22Rv1 (cell line): Measurements from ENCODE around the gene ATP10A.

ENCODE experiments used
- H3K27ac ChIP-seq: fragments of 450-650 bp; 2 replicates; pipeline ENCODE4 v1.5.1; 2017
- ZFX ChIP-seq: fragments of 450-650 bp; IDR thresholded peaks from 2 replicates; pipeline ENCODE4 v1.6.1; 2017; ENCODE audit warnings: antibody characterized with exemption, borderline replicate concordance
- TF ChIP-seq, protein P1 (sequence below): fragments of 450-650 bp; IDR thresholded peaks from 2 replicates; pipeline ENCODE4 v1.5.1; 2017; ENCODE audit warnings: mild to moderate bottlenecking

Gene ATP10A

DNA sequence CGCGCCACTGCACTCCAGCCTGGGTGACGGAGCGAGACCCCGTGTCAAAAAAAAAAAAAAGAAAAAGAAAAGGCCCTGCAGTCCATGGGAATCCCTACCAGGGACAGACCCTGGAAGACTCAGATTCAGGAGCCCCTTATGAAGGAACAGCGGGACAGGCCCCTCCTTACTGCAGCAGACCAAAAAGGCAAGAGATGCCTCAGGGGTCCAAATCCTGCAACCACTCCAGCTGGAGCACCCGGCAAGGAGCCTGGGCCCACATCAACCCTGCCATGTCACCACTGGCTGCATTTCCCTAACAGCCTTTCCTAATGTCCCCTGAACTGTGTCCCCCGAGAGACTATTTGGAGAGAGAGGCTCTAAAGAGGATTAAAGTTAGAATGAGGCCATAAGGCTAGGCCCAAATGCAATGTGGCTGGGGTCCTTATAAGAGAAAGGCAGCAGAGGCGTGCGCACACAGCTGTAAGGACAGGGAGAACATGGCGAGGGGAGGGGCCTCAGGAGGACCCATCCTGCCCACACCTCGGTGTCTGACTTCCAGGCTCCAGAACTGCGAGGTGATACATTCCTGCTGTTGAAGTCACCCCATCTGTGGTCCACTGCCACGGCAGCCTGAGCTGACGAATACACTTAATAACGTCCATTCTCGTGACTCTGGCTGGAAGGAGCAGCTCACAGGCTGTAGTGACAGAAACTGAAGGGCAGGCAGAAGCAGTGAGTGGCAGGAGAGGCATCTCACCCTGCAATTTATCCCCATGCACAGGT is 78.1 kb downstream of the ATP10A start:
- no peak overlapping the region for H3K27ac ChIP-seq
- TF ChIP-seq, protein P1, sequence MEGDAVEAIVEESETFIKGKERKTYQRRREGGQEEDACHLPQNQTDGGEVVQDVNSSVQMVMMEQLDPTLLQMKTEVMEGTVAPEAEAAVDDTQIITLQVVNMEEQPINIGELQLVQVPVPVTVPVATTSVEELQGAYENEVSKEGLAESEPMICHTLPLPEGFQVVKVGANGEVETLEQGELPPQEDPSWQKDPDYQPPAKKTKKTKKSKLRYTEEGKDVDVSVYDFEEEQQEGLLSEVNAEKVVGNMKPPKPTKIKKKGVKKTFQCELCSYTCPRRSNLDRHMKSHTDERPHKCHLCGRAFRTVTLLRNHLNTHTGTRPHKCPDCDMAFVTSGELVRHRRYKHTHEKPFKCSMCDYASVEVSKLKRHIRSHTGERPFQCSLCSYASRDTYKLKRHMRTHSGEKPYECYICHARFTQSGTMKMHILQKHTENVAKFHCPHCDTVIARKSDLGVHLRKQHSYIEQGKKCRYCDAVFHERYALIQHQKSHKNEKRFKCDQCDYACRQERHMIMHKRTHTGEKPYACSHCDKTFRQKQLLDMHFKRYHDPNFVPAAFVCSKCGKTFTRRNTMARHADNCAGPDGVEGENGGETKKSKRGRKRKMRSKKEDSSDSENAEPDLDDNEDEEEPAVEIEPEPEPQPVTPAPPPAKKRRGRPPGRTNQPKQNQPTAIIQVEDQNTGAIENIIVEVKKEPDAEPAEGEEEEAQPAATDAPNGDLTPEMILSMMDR: no peak
- no peak for TF ChIP-seq ZFX

DNA sequence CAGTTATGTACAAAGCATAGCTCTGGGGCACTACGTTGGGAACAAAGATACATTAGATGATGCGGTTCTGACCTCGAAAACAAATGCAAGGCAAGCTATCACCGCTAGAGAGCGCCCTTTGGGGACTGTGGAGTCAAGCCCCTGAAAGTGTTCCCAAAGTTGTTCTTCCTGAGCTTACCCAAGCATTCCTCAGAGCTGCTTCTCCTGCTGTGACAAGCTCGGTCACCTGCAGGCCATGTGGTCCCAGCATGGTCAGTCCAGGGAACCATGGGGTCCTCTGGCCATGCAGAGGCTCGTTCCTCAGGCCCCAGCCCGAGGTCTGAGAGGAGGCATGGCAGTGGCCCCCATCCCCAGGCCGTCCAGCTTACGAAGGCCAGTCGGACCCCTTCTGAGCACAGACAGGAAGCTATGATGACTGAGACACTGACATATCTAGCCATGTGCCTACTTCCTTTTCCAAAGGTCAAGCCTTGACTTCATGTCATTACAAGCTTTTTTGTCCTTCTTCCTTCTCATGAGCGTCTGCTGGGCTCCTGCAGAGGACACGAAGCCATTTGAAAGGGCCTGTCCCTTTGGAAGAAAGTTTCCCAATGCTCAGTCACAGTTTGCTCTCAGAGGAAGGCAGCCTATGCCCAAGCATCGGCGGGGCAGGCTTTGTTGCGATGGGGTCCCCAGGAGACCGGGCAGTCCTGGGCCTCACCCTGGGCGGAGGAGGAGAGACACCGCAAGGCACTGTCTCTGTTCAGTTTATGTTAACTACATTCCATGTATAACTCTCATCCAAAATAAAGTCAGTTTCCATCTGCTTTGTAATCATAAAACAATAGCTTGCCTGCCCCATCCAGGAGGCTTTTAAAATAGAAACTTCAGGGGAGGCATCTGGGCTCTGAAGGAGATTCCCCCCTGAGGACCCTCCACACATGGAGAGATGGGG is 79.3 kb downstream of the ATP10A start:
- TF ChIP-seq ZFX: no peak
- TF ChIP-seq, protein P1: peak; percentile 44
- no peak overlapping the region for H3K27ac ChIP-seq

DNA sequence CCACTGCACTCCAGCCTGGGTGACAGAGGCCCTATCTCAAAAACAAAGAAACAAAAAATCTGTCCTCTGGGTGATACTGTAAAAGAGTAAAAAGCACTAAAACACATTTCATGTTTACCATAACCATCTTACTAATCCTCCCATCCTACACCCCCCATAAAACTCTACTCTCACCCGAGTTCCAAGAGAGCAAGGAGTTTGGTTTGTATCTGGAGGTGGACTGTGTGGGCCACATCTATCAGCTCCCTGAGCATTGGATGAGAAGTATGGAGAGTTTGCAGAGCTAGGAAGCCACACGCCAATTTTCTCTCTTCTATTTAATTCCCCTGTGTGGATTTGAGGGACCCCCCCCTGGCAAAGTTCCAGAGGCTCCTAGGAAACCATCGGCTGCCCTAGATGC is 80.0 kb downstream of the ATP10A start:
- no peak for TF ChIP-seq ZFX
- TF ChIP-seq, protein P1: no peak

DNA sequence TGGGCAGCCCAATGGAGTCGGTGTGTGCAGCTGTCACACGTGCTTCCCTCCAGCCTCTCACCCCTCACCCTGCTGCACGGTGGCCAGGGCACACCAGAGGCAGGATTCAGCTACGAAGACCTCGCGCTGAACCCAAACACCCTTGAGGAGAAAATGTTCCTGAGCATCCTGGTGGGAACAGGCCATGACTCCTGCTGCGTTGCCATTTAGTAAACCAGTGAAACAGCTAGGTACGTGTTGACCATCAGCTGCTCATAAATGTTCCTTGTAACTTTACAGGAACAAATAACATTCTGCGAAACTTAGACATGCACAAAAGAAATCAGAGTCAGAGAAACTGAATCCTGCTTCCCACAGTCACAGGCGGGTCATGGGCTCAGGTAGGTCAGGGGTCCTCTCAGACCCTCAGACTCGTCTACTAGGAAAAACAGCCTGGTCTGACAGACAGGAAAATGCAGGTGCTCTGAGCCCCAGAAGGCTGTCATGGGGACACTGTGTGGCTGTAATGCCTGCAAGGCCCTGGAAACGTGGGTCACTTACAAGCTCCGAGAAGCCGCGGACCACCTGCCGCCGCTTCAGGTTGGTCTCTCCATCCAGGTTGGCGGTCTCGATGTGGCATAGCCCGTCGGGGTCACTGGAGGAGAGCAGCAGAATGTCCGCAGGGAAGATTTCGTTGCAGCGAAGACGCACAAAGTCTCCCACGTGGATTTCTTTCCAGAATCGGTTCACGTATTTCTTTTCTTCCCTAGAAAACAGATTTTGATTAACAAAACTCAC is 82.5 kb downstream of the ATP10A start:
- no peak for TF ChIP-seq ZFX
- TF ChIP-seq, protein P1: no peak
- H3K27ac ChIP-seq: no peak overlapping the region

More for the DNA sequence above, 80.0 kb downstream of the ATP10A start:
- H3K27ac ChIP-seq: no peak overlapping the region

DNA sequence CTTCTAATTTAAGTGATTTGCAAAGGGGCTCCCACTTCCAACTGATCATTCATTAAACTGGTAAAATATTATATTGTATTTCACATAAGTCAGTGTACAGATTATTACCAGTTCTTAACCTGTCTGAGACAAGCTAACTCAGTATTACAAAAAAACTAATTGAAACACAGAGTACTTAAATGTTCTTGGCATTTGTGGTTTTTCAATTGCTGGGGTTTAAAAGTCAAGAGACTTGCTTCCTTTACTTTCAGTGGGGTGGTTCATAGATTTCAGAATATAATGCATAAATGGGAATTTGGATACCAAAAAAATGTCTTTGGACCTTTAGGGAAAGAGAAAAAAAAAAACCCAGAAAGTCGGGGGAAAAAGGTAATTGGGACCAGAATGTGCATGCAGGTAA is 85.0 kb downstream of the ATP10A start:
- no peak overlapping the region for H3K27ac ChIP-seq
- TF ChIP-seq, protein P1: no peak
- no peak for TF ChIP-seq ZFX

DNA sequence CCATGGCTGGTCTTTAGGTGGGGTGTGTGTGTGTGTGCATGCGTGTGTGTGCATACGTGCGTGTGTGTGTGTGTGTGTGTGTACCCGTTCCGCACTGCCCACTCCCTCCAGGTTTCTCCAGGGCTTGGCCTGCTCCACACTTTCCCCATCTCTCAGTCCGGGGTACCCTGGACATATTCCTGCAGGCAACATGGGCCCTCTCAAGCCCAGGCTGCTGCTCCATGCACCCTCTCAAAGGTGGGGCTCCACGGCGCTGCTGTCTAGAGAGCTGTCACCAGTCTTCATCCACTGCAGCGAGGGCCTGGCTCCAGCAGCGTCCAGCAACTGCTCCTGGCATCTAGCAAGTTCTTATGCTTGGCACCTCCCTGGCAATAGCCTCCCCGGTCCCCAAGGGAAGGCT is 86.1 kb downstream of the ATP10A start:
- TF ChIP-seq, protein P1: no peak
- TF ChIP-seq ZFX: no peak
- H3K27ac ChIP-seq: no peak overlapping the region
